ENCODE data around the gene ARHGAP24. TPM values are rescaled to one million over a fixed set of nuclear protein-coding genes. Genes with fewer than 3 reads are reported as not detected.

The ARHGAP24 gene
- total RNA-seq, 4 donors from 2014 or later = 54.8 to 88.6 (median 62.6) TPM

GRCh38 chr4:85459736-85460135 lies 15.2 kb upstream of the ARHGAP24 start:
- TF ChIP-seq CTCF (IDR thresholded peaks at IDR 0.05; ENCODE audit: low read depth) = no peak

GRCh38 chr4:85474356-85474755 lies 594 bp upstream of the ARHGAP24 start:
- no peak for TF ChIP-seq CTCF (IDR thresholded peaks at IDR 0.05; ENCODE audit: low read depth)

GRCh38 chr4:85475631-85476233 lies 782 bp downstream of the ARHGAP24 start:
- no peak for TF ChIP-seq CTCF (IDR thresholded peaks at IDR 0.05; ENCODE audit: low read depth)

DNA sequence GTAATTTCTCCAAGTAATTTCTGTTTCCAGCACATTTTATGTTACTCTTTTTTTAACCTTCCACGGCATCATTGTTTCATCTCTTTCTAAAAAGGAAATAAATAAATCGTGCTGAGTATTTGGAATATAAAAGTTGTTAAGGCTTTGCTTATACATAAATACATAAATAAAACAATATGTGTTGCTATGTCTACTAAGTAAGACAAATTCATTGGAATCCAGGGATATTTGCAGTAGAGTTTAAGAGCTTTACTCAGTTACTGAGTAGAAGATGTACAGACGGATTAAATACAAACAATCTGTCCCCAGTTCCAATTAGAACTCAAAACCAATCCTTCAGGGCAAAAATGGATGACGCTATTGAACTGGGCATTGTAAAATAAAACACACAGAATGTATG lies 1.4 kb downstream of the ARHGAP24 start:
- TF ChIP-seq CTCF (IDR thresholded peaks at IDR 0.05; ENCODE audit: low read depth) = no peak

DNA sequence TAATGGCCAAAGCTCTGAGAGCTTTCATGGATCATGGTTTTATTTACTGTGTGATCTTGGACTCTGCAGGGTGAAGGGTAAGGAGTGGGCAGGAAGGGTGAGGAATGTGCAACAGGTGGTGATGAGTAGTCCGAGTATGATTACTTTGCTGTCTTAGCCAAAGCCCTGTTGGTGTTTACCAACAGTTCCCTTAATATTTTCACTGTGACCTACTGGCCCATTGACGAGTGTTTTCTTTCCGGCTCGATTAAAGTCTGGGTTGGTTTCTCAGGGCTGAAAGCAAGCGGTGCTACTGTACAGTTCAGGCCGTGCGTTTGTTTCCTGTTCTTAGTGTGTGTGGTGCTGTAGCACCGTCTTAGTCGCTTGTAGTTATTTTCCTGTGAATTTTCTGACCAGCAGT lies 2.6 kb downstream of the ARHGAP24 start:
- no peak for TF ChIP-seq CTCF (IDR thresholded peaks at IDR 0.05; ENCODE audit: low read depth)

DNA sequence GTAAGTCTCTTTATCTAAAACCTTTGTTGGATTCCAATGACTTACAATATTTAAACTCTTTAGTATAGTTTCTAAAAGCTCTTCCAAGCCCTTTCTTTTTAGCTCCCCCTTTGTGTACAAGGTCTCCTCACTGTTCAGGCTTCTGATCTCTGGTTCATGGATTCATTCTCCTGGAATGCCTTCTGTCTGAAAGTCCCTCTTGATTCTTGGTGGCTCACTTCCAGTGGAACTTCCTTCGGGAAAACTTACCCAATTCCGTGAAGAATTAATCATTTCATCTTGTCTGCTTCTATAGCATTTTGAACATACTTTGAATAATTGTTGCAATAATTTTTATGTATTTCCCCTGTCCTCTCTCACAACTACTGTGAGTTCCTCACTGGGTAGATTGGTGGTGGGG lies 3.6 kb downstream of the ARHGAP24 start:
- TF ChIP-seq CTCF (IDR thresholded peaks at IDR 0.05; ENCODE audit: low read depth) = no peak

DNA sequence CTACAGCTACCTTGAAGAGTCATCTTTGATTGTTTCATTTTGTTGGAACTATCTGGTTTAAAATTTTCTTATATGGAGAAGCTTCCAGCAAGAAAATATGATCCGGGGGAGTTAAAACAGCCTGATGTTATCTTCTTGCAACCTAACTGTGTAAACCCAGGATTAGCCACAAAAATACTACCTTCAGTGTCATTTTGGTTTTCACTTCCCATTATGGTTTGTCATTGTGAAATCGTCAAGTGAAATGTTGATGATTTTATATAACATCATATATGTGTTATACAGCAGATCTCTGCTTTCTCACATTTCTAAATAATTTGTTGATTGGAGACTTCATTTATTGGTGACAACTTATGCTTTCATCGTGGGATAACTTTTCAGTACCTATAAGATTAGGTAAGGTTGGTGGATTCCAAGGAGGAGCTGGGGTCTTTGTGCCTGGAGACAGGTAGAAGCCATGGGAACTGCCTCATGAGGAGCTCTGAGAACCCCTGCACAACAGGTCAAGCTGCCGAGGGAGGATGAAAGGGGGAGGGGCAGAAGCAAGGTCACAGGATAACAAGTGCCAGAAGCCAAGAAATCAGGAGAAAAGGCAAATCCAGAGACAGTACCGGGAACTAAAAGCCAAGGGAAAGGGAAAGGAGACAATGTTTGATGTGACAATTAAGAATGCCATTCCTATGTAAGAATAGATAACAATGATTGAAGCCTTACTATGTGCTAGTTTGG lies 7.2 kb downstream of the ARHGAP24 start:
- no peak for TF ChIP-seq CTCF (IDR thresholded peaks at IDR 0.05; ENCODE audit: low read depth)

Data from subcutaneous adipose tissue (tissue), 4 donors.